ENCODE results near the gene CDK14. TPM values are rescaled to one million over a fixed set of nuclear protein-coding genes. Genes with fewer than 3 reads are reported as not detected.

CDK14 gene
- polyA plus RNA-seq, 3 donors = 1.7 to 2.5 (median 2.1) TPM

DNA sequence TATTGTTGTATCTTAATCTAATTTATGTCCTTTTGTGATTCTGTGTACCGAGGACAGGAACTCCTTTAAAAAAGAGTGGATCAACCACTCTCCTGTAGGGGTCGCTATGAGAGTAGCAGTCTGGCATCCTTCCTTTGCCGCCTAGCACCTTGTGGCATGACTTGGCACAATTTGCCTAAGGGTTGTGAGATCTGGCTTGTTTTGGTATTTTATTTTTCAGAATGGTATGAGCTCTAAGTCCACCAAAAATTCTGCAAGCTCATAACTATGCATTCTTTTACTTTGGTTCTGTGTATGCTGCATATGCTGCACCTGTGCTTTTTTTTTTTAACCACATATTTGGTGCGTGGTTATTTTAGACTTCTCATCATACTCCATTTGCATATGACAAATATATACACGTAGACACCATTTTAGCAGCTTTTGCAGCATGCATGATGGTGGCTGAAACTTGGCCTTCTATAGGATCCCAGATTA lies 112.8 kb downstream of the CDK14 start:
- Mint-ChIP-seq H3K4me1 (peaks cover 11% of the 10 kb centered on the region), H3K36me3 (peaks cover 0 to 2% of the 10 kb centered on the region in 2 donors), H3K9me3 (peaks cover 0 to 1% (median 0%) of the 10 kb centered on the region in 7 donors), H3K4me3 (no peak overlapping the region), H3K27me3 (ENCODE audit: low read depth in 3 of 3) (no peaks in the 10 kb centered on the region), H3K27ac (no peak overlapping the region)
- WGBS (ENCODE audit: insufficient coverage) = no CpG with 5 or more reads among the region's 5 CpGs
- no peaks in the 10 kb centered on the region for H3K9me3 ChIP-seq (replicated peaks in 1 of 2; ENCODE audit: control insufficient read depth in 1 of 2, insufficient read depth in 1 of 2, low read length in 2 of 2)
- no peak overlapping the region for H3K4me2 ChIP-seq (replicated peaks; ENCODE audit: extremely low read depth, low read length, poor library complexity, severe bottlenecking)
- no peak overlapping the region for H3K4me3 ChIP-seq (replicated peaks in 1 of 3; ENCODE audit: low read depth in 2 of 3, low read length in 3 of 3)
- peak; percentile 4 to 20 (median 14) for DNase-seq
- no peaks in the 10 kb centered on the region for H3K36me3 ChIP-seq (replicated peaks in 1 of 2; ENCODE audit: control insufficient read depth in 1 of 2, insufficient read depth in 2 of 2, low read length in 2 of 2)
- no peak overlapping the region for H3K27ac ChIP-seq (ENCODE audit: low read depth in 1 of 2, low read length in 2 of 2)
- no peaks in the 10 kb centered on the region for H3K79me2 ChIP-seq (ENCODE audit: insufficient read depth, low read length)
- intact Hi-C loops (cut with micrococcal nuclease) = no loop called here
- no peaks in the 10 kb centered on the region for H3K4me1 ChIP-seq (ENCODE audit: control insufficient read depth in 1 of 2, insufficient read depth in 2 of 2, low read length in 2 of 2)
- no peak overlapping the region for H3K9ac ChIP-seq (ENCODE audit: insufficient read depth, low read length, poor library complexity, severe bottlenecking)
- H3K27me3 ChIP-seq (ENCODE audit: control insufficient read depth in 2 of 2, insufficient read depth in 2 of 2, low read length in 2 of 2) = no peaks in the 10 kb centered on the region
- no peak overlapping the region for H2AFZ ChIP-seq (ENCODE audit: insufficient read depth, low read depth, low read length, poor library complexity, severe bottlenecking)
- no peaks in the 10 kb centered on the region for H4K20me1 ChIP-seq (ENCODE audit: insufficient read depth, low read length)
- TF ChIP-seq, protein P1, sequence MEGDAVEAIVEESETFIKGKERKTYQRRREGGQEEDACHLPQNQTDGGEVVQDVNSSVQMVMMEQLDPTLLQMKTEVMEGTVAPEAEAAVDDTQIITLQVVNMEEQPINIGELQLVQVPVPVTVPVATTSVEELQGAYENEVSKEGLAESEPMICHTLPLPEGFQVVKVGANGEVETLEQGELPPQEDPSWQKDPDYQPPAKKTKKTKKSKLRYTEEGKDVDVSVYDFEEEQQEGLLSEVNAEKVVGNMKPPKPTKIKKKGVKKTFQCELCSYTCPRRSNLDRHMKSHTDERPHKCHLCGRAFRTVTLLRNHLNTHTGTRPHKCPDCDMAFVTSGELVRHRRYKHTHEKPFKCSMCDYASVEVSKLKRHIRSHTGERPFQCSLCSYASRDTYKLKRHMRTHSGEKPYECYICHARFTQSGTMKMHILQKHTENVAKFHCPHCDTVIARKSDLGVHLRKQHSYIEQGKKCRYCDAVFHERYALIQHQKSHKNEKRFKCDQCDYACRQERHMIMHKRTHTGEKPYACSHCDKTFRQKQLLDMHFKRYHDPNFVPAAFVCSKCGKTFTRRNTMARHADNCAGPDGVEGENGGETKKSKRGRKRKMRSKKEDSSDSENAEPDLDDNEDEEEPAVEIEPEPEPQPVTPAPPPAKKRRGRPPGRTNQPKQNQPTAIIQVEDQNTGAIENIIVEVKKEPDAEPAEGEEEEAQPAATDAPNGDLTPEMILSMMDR (IDR thresholded peaks at IDR 0.05) = peak; percentile 51

GRCh38 chr7:90709501-90710465 lies 113.7 kb downstream of the CDK14 start:
- Histone ChIP-seq H4K20me1 (ENCODE audit: insufficient read depth, low read length) (no peaks in the 10 kb centered on the region), H3K9ac (ENCODE audit: insufficient read depth, low read length, poor library complexity, severe bottlenecking) (no peak overlapping the region), H3K4me3 (replicated peaks in 1 of 3; ENCODE audit: low read depth in 2 of 3, low read length in 3 of 3) (no peak overlapping the region), H3K9me3 (replicated peaks in 1 of 2; ENCODE audit: control insufficient read depth in 1 of 2, insufficient read depth in 1 of 2, low read length in 2 of 2) (no peaks in the 10 kb centered on the region), H3K27ac (ENCODE audit: low read depth in 1 of 2, low read length in 2 of 2) (no peak overlapping the region), H2AFZ (ENCODE audit: insufficient read depth, low read depth, low read length, poor library complexity, severe bottlenecking) (no peak overlapping the region), H3K4me1 (ENCODE audit: control insufficient read depth in 1 of 2, insufficient read depth in 2 of 2, low read length in 2 of 2) (no peaks in the 10 kb centered on the region), H3K36me3 (replicated peaks in 1 of 2; ENCODE audit: control insufficient read depth in 1 of 2, insufficient read depth in 2 of 2, low read length in 2 of 2) (no peaks in the 10 kb centered on the region), H3K27me3 (ENCODE audit: control insufficient read depth in 2 of 2, insufficient read depth in 2 of 2, low read length in 2 of 2) (no peaks in the 10 kb centered on the region), H3K79me2 (ENCODE audit: insufficient read depth, low read length) (no peaks in the 10 kb centered on the region), H3K4me2 (replicated peaks; ENCODE audit: extremely low read depth, low read length, poor library complexity, severe bottlenecking) (no peak overlapping the region)
- Mint-ChIP-seq H3K36me3 (peaks cover 0 to 2% of the 10 kb centered on the region in 2 donors), H3K4me1 (peaks cover 11% of the 10 kb centered on the region), H3K27ac (peak overlapping the region in 2 of 7 donors; percentile 4 to 58), H3K9me3 (peaks cover 0 to 1% (median 0%) of the 10 kb centered on the region in 7 donors), H3K27me3 (ENCODE audit: low read depth in 3 of 3) (no peaks in the 10 kb centered on the region), H3K4me3 (no peak overlapping the region)
- 90% methylated on average over 3 of the region's 11 CpGs for WGBS (ENCODE audit: insufficient coverage)
- intact Hi-C loops (cut with micrococcal nuclease) = no loop called here
- no peak for DNase-seq
- TF ChIP-seq, protein P1 (IDR thresholded peaks at IDR 0.05) = no peak
